Neural progenitor cell (in vitro differentiated cells): ENCODE measurements around the gene GTPBP6.

ENCODE experiments used
- CTCF ChIP-seq: fragments of 200-600 bp; sonication (generic); IDR thresholded peaks from 2 replicates; pipeline ENCODE4 v1.5.1; 2017; ENCODE audit warnings: antibody characterized with exemption, mild to moderate bottlenecking
- EZH2 ChIP-seq: fragments of 200-600 bp; sonication (generic); IDR thresholded peaks from 2 replicates; pipeline ENCODE4 v1.6.1; 2017; ENCODE audit warnings: antibody characterized with exemption, mild to moderate bottlenecking, moderate library complexity
- EZH2phosphoT487 ChIP-seq: fragments of 200-600 bp; sonication (generic); IDR thresholded peaks from 2 replicates; pipeline ENCODE4 v1.6.1; 2017; ENCODE audit warnings: antibody characterized with exemption

- TF ChIP-seq CTCF (no peak), EZH2phosphoT487 (no peak), EZH2 (no peak)
These were observed 58.8 kb downstream of the GTPBP6 start for GRCh38 chrX:259692-260355.
